GM13977 (cell line): ENCODE data around the gene THBS1.

Experiments
- DNase-seq: peaks from one replicate; pipeline ENCODE4 v3.0.0; 2012; ENCODE audit warnings: low spot score
- CTCF ChIP-seq: IDR thresholded peaks from 2 replicates; pipeline ENCODE4 v1.5.1; 2012; ENCODE audit warnings: mild to moderate bottlenecking, control low read depth; ENCODE audit not compliant: insufficient read depth; ENCODE audit errors: extremely low read depth, missing control alignments
- in situ Hi-C: fragments of 300-500 bp; cut with MboI; formaldehyde crosslinking; loops from one replicate; pipeline ENCODE4 v1.12.0; 2022; ENCODE audit warnings: low sequenced_read_pairs, low pct_unique_long_range_greater_than_20kb, mixed read lengths, inconsistent platforms; ENCODE audit not compliant: unreplicated experiment

The THBS1 gene

GRCh38 chr15:39589815-39590644 is 9.2 kb downstream of the THBS1 start:
- TF ChIP-seq CTCF = no peak
- in situ Hi-C loops = loop anchor here (25.0 kb wide), 2 partner anchors 228 to 478 kb away; no protein-coding TSS in a partner anchor
- DNase-seq = no peak

GRCh38 chr15:39591141-39591895 is 10.4 kb downstream of the THBS1 start:
- no peak for TF ChIP-seq CTCF
- DNase-seq = no peak
- in situ Hi-C loops = loop anchor here (25.0 kb wide), 2 partner anchors 229 to 479 kb away; no protein-coding TSS in a partner anchor

- in situ Hi-C loops = loop anchor here (25.0 kb wide), 2 partner anchors 230 to 480 kb away; no protein-coding TSS in a partner anchor
- no peak for DNase-seq
- TF ChIP-seq CTCF = no peak
Measured at GRCh38 chr15:39591896-39592315, 11.0 kb downstream of the THBS1 start.

- in situ Hi-C loops = loop anchor here (25.0 kb wide), 2 partner anchors 230 to 480 kb away; no protein-coding TSS in a partner anchor
- DNase-seq = no peak
- no peak for TF ChIP-seq CTCF
Measured at GRCh38 chr15:39592500-39592899, 11.6 kb downstream of the THBS1 start.

- no peak for TF ChIP-seq CTCF
- in situ Hi-C loops = loop anchor here (25.0 kb wide), 2 partner anchors 231 to 481 kb away; no protein-coding TSS in a partner anchor
- DNase-seq = no peak
Measured at GRCh38 chr15:39593071-39593655, 12.3 kb downstream of the THBS1 start.

- no peak for DNase-seq
- peak; percentile 4 for TF ChIP-seq CTCF
- in situ Hi-C loops = loop anchor here (25.0 kb wide), 2 partner anchors 232 to 482 kb away; no protein-coding TSS in a partner anchor
Measured at GRCh38 chr15:39593656-39594445, 13.0 kb downstream of the THBS1 start.
